HG02852 (cell line): ENCODE measurements around the gene NEUROD4.

Experiments used
- ATAC-seq: cut with Tn5 transposase; IDR thresholded peaks from one replicate; pipeline ENCODE4 v1.9.1; 2021; ENCODE audit warnings: mild to moderate bottlenecking, moderate library complexity; ENCODE audit not compliant: unreplicated experiment

Gene NEUROD4

DNA sequence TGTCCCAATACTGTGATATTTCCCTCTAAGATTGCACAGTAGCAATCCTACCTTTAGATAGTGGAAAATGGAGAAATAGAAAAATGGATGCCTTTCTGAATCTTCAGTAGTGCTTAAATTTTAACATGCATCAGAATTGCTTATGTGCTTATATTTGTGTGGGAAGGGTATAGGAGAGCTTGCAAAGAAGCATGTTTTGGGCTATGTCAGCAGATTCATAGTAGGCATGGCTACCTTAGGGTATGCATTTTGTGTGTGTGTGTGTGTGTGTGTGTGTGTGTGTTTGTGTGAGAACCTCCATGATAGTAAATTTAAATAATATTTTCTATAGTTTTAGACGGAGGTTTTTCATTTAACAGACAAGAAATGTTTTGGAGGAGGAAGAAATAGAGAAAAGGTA, 38.3 kb downstream of the NEUROD4 start:
- ATAC-seq: no peak

DNA sequence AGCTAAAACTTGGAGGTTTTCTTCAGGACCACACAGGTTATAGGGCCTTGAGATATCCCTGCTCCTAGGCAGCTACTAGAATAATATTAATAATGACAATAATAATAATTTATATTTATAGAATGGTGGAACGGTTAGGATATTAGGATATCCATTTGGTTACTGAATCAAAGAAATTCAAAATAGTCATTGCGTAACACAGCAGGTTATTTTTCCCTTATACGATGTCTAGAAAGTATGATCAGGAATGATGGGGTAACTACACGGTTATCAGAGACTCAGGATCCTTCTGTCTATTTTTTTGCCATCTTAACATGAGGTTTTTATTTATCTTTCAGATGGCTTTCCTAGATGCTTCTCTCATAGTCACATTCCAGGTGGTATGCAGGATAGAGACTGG, 39.0 kb downstream of the NEUROD4 start:
- ATAC-seq: no peak

DNA sequence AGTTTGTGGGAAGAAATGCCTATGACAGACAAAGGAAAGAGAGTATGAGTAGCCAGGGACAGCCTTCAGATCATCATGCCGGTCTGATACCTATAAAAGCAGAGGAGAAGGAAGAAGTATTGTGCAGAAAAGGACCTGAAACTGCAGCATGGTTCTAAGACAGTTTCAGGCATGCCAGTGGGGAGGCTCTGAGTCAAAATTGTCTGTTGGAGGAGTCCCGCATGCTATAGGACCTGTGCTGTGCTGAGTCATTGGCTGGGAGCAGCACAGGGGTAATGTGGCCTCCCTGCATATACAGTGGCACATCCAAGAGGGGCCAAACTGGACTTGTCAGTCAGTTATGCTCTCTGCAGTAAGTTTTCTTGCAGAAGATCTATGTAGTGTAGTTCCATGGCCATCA, 40.7 kb downstream of the NEUROD4 start:
- ATAC-seq: peak; percentile 100

DNA sequence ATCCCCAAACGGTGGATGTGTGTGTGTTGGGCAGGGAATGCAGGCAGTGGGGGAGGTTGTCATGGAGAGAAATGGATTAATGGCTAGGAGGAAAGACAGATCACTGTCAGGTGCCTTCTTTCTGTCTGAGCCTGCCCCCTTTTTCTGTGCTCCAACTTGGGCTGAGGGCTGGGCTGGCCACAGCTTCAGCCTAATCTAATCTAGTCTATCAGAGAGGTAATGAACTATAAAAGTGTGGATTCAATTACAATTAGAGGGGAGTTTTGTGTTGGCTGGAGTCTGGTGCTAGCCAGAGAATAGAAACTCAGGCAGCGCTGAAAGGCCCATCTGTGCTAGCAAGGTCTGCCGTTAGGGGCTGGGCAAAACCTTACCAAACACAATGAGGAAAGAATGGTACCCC, 41.2 kb downstream of the NEUROD4 start:
- ATAC-seq: no peak

DNA sequence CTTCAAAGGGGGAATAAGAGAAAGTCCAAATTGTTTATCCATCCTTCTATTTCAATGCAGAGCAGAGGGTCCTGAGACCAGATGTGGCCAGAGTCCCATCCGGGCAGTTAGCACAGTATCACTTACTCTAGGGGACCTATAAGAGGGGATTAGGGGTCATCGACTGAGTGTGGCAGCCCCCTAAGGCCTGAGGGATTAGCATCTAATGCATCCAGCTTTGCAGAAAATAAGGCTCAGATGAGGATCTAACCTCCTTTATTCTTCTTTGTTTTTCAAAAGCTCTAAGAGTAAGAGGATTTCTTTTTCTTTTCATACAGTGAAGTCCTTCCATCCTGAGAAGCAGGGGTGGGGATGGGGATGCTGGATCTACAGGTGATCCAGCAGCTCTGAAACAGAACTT, 43.5 kb downstream of the NEUROD4 start:
- ATAC-seq: no peak

DNA sequence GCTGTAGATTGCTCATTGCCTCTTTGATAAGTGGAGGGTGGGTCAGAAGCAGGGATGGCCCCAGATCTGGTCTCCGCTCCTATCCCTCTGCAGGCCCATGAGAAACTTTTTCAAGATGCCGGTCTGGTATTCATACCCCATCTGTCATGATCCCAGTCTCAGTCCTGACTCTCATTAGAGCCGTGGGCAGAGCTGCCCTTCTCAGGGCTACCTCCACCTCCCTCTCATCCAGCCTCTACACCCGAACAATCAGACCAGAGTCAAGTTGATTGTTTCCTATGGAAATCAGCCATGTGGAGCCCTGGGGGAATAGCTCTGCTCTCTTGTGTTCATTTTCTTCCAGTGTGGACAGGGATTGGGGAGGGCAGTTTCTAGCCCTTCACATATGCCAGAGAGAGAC, 45.8 kb downstream of the NEUROD4 start:
- ATAC-seq: no peak

DNA sequence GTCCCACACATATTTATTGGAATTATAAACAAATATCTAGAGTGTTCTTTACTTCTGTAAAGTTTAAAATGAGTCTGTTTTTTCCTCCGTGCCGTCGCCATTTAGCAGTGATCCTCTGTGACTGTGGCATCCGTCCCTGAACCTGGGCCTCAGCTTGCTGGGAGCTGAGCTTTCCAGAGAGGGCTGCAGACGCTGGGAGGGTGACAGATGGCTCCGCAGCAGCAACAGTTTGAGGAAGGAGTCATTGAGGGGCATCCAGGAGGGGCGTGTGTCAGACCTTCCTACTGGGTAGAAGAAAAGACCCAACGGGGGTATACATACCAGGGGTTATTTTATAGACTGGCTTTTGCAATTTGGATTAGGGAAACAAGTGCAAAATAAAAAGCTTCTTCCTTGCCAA, 47.9 kb downstream of the NEUROD4 start:
- no peak for ATAC-seq

DNA sequence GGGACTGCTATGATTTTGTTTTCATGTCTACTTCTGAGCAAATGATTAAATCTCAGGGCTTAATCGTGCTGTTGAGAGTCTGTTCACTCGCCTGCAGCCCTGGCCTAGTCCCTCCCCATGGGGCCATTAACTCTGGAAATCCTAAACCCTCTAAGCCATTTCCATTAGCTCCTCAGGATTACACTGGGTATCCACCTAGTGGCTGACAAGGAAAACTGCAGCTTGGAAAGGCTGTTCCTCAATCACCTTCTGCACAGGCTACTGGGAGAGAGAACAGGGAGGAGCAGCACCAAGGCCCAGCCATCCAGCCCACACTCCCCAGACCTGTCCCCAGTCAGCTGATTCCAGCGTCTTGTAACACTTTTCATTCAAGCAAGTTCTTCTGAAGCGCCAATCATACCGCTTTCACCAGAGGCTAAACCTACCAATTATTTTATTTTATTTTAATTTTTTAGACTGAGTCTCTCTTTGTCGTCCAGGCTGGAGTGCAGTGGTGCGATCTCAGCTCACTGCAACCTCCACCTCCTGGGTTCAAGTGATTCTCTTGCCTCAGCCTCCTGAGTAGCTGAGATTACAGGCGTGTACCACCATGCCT, 48.7 kb downstream of the NEUROD4 start:
- peak; percentile 75 for ATAC-seq

DNA sequence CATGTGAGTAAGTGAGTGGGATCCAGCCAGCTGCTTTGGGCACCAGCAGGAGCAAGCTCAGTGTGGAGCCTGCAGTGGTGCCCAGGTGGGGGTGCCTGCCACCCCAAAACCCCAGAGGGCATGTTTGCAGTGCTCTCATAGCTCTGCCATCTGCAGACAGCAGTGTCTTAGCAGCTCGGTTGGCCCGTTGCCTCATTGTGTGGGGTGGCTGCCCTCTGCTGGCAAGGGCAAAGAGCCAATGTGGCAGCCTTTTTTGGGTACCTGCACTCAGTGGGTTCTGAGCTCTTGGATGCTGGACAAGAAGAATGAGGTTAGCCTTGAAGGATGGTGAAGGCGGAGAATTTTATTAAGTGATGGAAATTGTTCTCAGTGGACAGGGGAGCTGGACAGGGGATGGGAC, 52.3 kb downstream of the NEUROD4 start:
- peak; percentile 56 for ATAC-seq

DNA sequence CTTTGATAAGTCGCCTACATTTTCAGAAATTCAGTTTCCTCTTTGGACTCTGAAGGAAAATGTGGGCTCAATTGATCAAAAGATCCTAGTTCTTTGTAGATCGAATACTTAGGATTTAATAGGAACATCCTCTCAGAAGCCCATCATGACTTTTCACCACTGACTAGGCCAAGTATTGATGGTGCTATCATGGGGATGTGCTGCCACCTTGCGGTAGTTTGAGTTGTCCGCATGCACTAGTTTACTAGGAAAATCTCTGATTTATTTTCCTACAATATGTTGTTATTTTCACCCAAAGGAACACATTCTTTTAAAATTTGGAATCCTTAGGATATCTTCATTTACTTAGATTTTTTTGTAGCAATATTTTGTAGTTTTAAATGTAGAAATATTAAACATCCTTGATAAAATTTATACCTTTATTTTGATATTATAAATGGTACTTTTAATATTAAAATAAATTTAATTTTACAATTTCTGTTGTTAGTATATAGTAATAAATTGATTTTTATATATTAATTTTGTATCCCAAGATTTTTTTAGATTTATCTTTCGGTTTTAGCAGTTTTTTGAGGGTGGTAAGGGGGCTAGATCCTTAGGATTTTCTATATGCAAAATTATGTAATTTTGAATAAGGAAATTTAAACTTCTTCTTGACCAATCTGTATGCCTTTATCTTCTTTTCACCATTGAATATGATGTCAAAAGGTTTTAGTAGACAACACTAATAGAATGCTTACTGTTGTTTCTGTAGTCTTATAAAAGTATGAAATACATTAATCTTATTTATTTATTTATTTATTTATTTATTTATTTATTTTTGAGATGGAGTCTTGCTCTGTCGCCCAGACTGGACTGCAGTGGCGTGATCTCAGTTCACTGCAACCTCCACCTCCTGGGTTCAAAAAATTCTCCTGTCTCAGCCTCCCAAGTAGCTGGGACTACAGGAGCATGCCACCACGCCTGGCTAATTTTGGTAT, 53.6 kb downstream of the NEUROD4 start:
- ATAC-seq: peak; percentile 52

DNA sequence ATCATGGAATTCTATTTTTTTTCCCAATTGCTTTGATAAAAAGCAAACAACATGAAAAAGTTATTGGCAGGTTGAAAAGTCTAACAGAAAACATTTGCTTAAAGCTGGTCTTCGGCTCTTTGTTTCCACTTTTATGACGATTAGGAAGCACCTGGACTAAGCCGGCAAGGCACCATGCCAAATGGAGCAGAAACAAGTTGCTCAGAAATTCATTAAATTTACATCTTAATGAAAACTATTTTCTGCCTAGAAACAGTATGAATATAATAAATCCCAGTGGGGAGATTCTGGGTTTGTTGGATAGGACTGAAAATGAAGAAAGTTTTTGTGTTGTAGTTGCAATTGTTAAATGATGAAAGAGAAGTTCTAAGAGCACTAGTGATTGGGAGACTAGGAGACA, 55.0 kb downstream of the NEUROD4 start:
- ATAC-seq: no peak
